Activated CD4-positive, alpha-beta T cell treated with anti-CD3 and anti-CD28 coated beads, Interleukin-2, amount 50 U/mL, for 4 hours (primary cell): ENCODE results near the gene SMIM35.
"Not testable (repeated sequence)": the region's sequence is repeated elsewhere in the genome, so short reads cannot be mapped to it uniquely, and the experiment has no call there.

Experiments used
- DNase-seq, 2 experiments: peaks; one replicate each; pipeline ENCODE4 v3.0.0-alpha.2; 2020

SMIM35 gene

GRCh38 chr11:117979481-117980211 is 107.1 kb downstream of the SMIM35 start:
- no peak for DNase-seq

- DNase-seq: no peak
These were observed 107.8 kb downstream of the SMIM35 start for GRCh38 chr11:117978991-117979390.

- not testable (repeated sequence) for DNase-seq
These were observed 108.4 kb downstream of the SMIM35 start for GRCh38 chr11:117978291-117978910.

GRCh38 chr11:117977612-117978264 is 109.0 kb downstream of the SMIM35 start:
- DNase-seq: not testable (repeated sequence)

GRCh38 chr11:117977029-117977428 is 109.7 kb downstream of the SMIM35 start:
- DNase-seq: no peak

- no peak for DNase-seq
These were observed 110.3 kb downstream of the SMIM35 start for GRCh38 chr11:117976445-117976844.

GRCh38 chr11:117973503-117973860 is 113.3 kb downstream of the SMIM35 start:
- no peak for DNase-seq

GRCh38 chr11:117972629-117973502 is 113.9 kb downstream of the SMIM35 start:
- DNase-seq: no peak

GRCh38 chr11:117972044-117972443 is 114.7 kb downstream of the SMIM35 start:
- no peak for DNase-seq

GRCh38 chr11:117970400-117971024 is 116.3 kb downstream of the SMIM35 start:
- no peak for DNase-seq

- no peak for DNase-seq
These were observed 117.4 kb downstream of the SMIM35 start for GRCh38 chr11:117969160-117969991.

- DNase-seq: no peak
These were observed 119.9 kb downstream of the SMIM35 start for GRCh38 chr11:117966908-117967307.

- no peak for DNase-seq
These were observed 123.9 kb downstream of the SMIM35 start for GRCh38 chr11:117962826-117963225.

GRCh38 chr11:117961896-117962295 is 124.9 kb downstream of the SMIM35 start:
- no peak for DNase-seq

GRCh38 chr11:117960406-117960805 is 126.4 kb downstream of the SMIM35 start:
- DNase-seq: no peak

GRCh38 chr11:117959438-117960149 is 127.2 kb downstream of the SMIM35 start:
- DNase-seq: no peak

- no peak for DNase-seq
These were observed 127.8 kb downstream of the SMIM35 start for GRCh38 chr11:117958949-117959348.
